A549 (cell line): Measurements from ENCODE around the gene DPYSL4.

Source experiments
- BHLHE40 ChIP-seq: IDR thresholded peaks from 2 replicates; pipeline ENCODE4 v1.6.1; 2012; ENCODE audit warnings: low read depth, low read length, inconsistent platforms
- CHD2 ChIP-seq: fragments of 150-350 bp; IDR thresholded peaks from 2 replicates; pipeline ENCODE4 v1.6.1; 2014; ENCODE audit warnings: low read length; ENCODE audit not compliant: partially characterized antibody
- CTCF ChIP-seq: fragments of >200 bp; sonication (Bioruptor Twin); formaldehyde crosslinking; IDR thresholded peaks from 3 replicates; pipeline ENCODE4 v1.5.1; 2016
- EHMT2 ChIP-seq: fragments of 200-600 bp; sonication (generic); IDR thresholded peaks from 2 replicates; pipeline ENCODE4 v1.6.1; 2016; ENCODE audit warnings: antibody characterized with exemption, low read depth, mild to moderate bottlenecking, moderate library complexity
- EP300 ChIP-seq, 2 experiments: fragments of >200 bp; sonication (Bioruptor Twin); formaldehyde crosslinking; IDR thresholded peaks; 2 replicates in 1 of 2; 3 replicates in 1 of 2; pipeline ENCODE4 v1.6.1; 2016 to 2017
- FOSL2 ChIP-seq, 2 experiments: fragments of 450-650 bp in 1 of 2; fragments of >200 bp in 1 of 2; sonication (Bioruptor Twin) in 1 of 2; formaldehyde crosslinking; IDR thresholded peaks; 2 replicates each; pipeline versions ENCODE4 v1.5.0 to v1.6.1; 2016 to 2020; ENCODE audit warnings: mild to moderate bottlenecking in 1 of 2, moderate library complexity in 1 of 2
- KDM5A ChIP-seq: fragments of 200-600 bp; sonication (generic); IDR thresholded peaks from 2 replicates; pipeline ENCODE4 v1.6.1; 2016; ENCODE audit warnings: antibody characterized with exemption, mild to moderate bottlenecking
- MAFK ChIP-seq: fragments of 450-650 bp; IDR thresholded peaks from 2 replicates; pipeline ENCODE4 v1.6.1; 2014; ENCODE audit not compliant: partially characterized antibody
- MAX ChIP-seq: IDR thresholded peaks from 2 replicates; pipeline ENCODE4 v1.6.1; 2012
- NPAS2 ChIP-seq: fragments of 250-450 bp; sonication (Bioruptor Pico); IDR thresholded peaks from 2 replicates; pipeline ENCODE4 v1.8.0; 2022; ENCODE audit warnings: mild to moderate bottlenecking, moderate library complexity, borderline replicate concordance
- PBX3 ChIP-seq: IDR thresholded peaks from 2 replicates; pipeline ENCODE4 v1.6.1; 2012
- POLR2A ChIP-seq: IDR thresholded peaks from 2 replicates; pipeline ENCODE4 v1.6.1; 2012; ENCODE audit warnings: mild to moderate bottlenecking, low read length
- RAD21 ChIP-seq, 2 experiments: fragments of >200 bp in 1 of 2; sonication (Bioruptor Twin) in 1 of 2; formaldehyde crosslinking in 1 of 2; IDR thresholded peaks in 1 of 2; conservative IDR thresholded peaks in 1 of 2; 2 replicates in 1 of 2; 3 replicates in 1 of 2; pipeline ENCODE4 v1.6.1; 2012 to 2018; ENCODE audit warnings: inconsistent platforms in 1 of 2

- TF ChIP-seq CTCF (no peak), NPAS2 (CRISPR knock-in tag) (no peak), KDM5A (no peak), POLR2A (no peak), EHMT2 (no peak), MAFK (no peak), CHD2 (no peak), FOSL2 (IDR thresholded peaks at IDR 0.05) (no peak), FOSL2 (CRISPR knock-in tag; IDR thresholded peaks at IDR 0.05) (no peak), EP300 (IDR thresholded peaks at IDR 0.05) (no peak), RAD21 (conservative IDR thresholded peaks at IDR 0.05 in 1 of 2, IDR thresholded peaks at IDR 0.05 in 1 of 2) (no peak), BHLHE40 (no peak), PBX3 (no peak), MAX (no peak)
Measured at GRCh38 chr10:132202070-132202970, 15.6 kb downstream of the DPYSL4 start.
